Measurements from ENCODE around the gene MAPK8IP1. TPM values are rescaled to one million over a fixed set of nuclear protein-coding genes. Genes with fewer than 3 reads are reported as not detected.

The MAPK8IP1 gene
- polyA plus RNA-seq, 1 donor from 2014 or later, result 58.8 TPM

- Histone ChIP-seq H3K4me2 (ENCODE audit: low read length) (no peak overlapping the region), H3K9ac (ENCODE audit: low read length) (no peak overlapping the region), H3K9me3 (ENCODE audit: low read length) (no peaks in the 10 kb centered on the region), H2AFZ (ENCODE audit: low read depth, low read length) (no peak overlapping the region), H3K27me3 (ENCODE audit: insufficient read depth, low read depth, low read length) (no peaks in the 10 kb centered on the region), H3K4me3 (ENCODE audit: low read length) (no peak overlapping the region), H4K20me1 (ENCODE audit: insufficient read depth) (no peaks in the 10 kb centered on the region), H3K36me3 (ENCODE audit: insufficient read depth, low read length) (peaks cover 5% of the 10 kb centered on the region), H3K79me2 (replicated peaks; ENCODE audit: insufficient read depth, low read length) (no peaks in the 10 kb centered on the region), H3K9me2 (ENCODE audit: insufficient read depth, low read length) (no peaks in the 10 kb centered on the region), H3K27ac (ENCODE audit: low read length) (no peak overlapping the region), H3F3A (ENCODE audit: insufficient read depth, low read length, poor library complexity, severe bottlenecking) (no peaks in the 10 kb centered on the region)
- TF ChIP-seq CTCF (IDR thresholded peaks at IDR 0.05; ENCODE audit: poor library complexity, severe bottlenecking) (no peak), REST (IDR thresholded peaks at IDR 0.05; ENCODE audit: borderline replicate concordance) (no peak), RAD21 (conservative IDR thresholded peaks at IDR 0.05) (no peak), POLR2AphosphoS5 (IDR thresholded peaks at IDR 0.05) (no peak)
Observed at GRCh38 chr11:45939836-45940235, 54.4 kb downstream of the MAPK8IP1 start.

- no peak overlapping the region for H3K9ac ChIP-seq (ENCODE audit: low read length)
- no peaks in the 10 kb centered on the region for H3K9me2 ChIP-seq (ENCODE audit: insufficient read depth, low read length)
- H4K20me1 ChIP-seq (ENCODE audit: insufficient read depth), result no peaks in the 10 kb centered on the region
- H3K27ac ChIP-seq (ENCODE audit: low read length), result no peak overlapping the region
- H3K27me3 ChIP-seq (ENCODE audit: insufficient read depth, low read depth, low read length), result no peaks in the 10 kb centered on the region
- no peak overlapping the region for H2AFZ ChIP-seq (ENCODE audit: low read depth, low read length)
- no peaks in the 10 kb centered on the region for H3K36me3 ChIP-seq (ENCODE audit: insufficient read depth, low read length)
- no peaks in the 10 kb centered on the region for H3K79me2 ChIP-seq (replicated peaks; ENCODE audit: insufficient read depth, low read length)
- H3K4me2 ChIP-seq (ENCODE audit: low read length), result no peak overlapping the region
- H3K4me3 ChIP-seq (ENCODE audit: low read length), result no peak overlapping the region
- no peaks in the 10 kb centered on the region for H3K9me3 ChIP-seq (ENCODE audit: low read length)
- TF ChIP-seq POLR2AphosphoS5 (IDR thresholded peaks at IDR 0.05) (no peak), MXI1 (conservative IDR thresholded peaks at IDR 0.05; ENCODE audit: poor library complexity, severe bottlenecking) (no peak), EP300 (conservative IDR thresholded peaks at IDR 0.05; ENCODE audit: poor library complexity, severe bottlenecking) (no peak), TAF1 (IDR thresholded peaks at IDR 0.05; ENCODE audit: low read depth) (no peak), SMC3 (conservative IDR thresholded peaks at IDR 0.05; ENCODE audit: poor library complexity) (no peak), EZH2 (IDR thresholded peaks at IDR 0.05; ENCODE audit: borderline replicate concordance, insufficient read depth, low read length, poor library complexity, severe bottlenecking) (no peak), RAD21 (conservative IDR thresholded peaks at IDR 0.05) (no peak), CTCF (IDR thresholded peaks at IDR 0.05; ENCODE audit: poor library complexity, severe bottlenecking) (no peak)
- H3F3A ChIP-seq (ENCODE audit: insufficient read depth, low read length, poor library complexity, severe bottlenecking), result no peaks in the 10 kb centered on the region
Observed at GRCh38 chr11:45941285-45941684, 55.8 kb downstream of the MAPK8IP1 start.
